Fibroblast of villous mesenchyme (primary cell): ENCODE measurements around the gene EVL. TPM values are rescaled to one million over a fixed set of nuclear protein-coding genes. Genes with fewer than 3 reads are reported as not detected.

Experiments
- DNase-seq: peaks from one replicate; pipeline ENCODE4 v3.0.0-alpha.2; 2010; ENCODE audit warnings: low read depth
- H3K4me3 ChIP-seq: 2 replicates; pipeline ENCODE4 v1.5.1; 2011; ENCODE audit warnings: low read depth, mild to moderate bottlenecking, low read length
- CTCF ChIP-seq: IDR thresholded peaks from 2 replicates; pipeline ENCODE4 v1.5.1; 2012; ENCODE audit warnings: low read depth, mild to moderate bottlenecking, low read length; ENCODE audit not compliant: insufficient read depth
- total RNA-seq: library from RNA; depleted of rRNA; stranded (reverse); fragments of >200 nt; gene quantifications from 2 replicates; pipeline ENCODE4 v1.2.3, GENCODE V29; 2012

Gene EVL
- total RNA-seq, 1 donor: 5.2 TPM

GRCh38 chr14:100115236-100115635, 50.0 kb downstream of the EVL start:
- no peak for TF ChIP-seq CTCF
- DNase-seq: no peak
- H3K4me3 ChIP-seq: no peak overlapping the region

- TF ChIP-seq CTCF: no peak
- DNase-seq: no peak
Measured at GRCh38 chr14:100115726-100116125, 50.5 kb downstream of the EVL start.

DNA sequence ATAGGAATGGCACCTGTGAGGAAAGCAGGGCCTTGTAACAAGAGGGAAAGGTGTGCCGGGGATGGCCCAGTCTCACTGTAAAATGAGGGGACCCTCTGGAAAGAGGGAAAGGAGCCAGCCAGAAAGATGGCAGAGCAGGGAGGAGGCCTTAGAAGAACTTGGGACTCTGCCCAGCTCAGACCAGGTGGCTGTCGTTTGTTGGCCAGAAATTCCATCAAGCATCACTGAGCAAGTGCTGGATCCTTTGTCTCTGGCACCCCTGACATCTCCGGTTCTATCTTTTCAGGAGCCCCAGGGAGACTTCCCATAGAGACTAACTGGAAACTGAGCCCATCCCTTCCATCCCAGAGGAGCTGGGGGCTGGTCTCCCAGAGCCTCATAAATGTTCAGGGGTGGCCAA, 50.9 kb downstream of the EVL start:
- no peak for DNase-seq
- H3K4me3 ChIP-seq: no peak overlapping the region
- TF ChIP-seq CTCF: no peak

More at GRCh38 chr14:100115726-100116125, 50.5 kb downstream of the EVL start:
- H3K4me3 ChIP-seq: no peak overlapping the region

- no peak for DNase-seq
- no peak for TF ChIP-seq CTCF
- no peak overlapping the region for H3K4me3 ChIP-seq
Measured at GRCh38 chr14:100117026-100117425, 51.8 kb downstream of the EVL start.

DNA sequence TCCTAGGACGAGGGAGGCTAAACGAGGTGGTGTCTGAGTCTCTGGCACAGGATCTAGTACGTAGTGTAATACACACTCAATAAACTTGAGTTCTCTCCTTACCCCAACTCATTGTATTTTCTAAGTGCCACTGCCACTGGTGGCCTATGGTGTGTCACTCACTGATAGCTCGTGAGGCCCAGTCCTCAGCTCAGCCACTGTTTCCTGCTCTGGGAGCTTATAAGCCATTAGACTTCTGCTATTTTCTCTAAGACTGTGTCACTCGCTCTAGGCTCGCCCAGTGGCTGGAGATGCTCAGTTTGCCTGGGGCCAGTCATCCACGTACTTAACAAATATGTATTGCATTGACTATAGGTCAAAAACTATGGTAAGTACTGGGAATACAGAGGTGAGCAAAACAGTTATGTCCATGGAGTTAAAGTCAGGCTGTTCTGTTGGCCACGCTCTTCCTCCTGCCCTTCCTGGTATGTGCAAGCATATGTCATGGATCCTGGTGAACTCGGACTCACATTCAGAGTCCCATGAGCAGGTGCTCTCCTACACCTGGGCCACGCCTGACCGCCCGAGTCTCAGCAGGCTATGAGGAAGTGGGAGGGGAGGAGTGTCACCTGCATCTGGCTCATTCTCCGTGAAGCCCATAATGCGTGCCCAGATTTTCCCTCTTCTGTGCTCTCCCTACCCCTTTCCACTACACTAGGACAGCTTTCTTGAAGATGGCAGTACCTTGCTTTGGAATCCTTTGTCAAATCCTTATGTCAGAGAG, 52.6 kb downstream of the EVL start:
- no peak for DNase-seq
- no peak overlapping the region for H3K4me3 ChIP-seq

GRCh38 chr14:100118396-100119011, 53.3 kb downstream of the EVL start:
- TF ChIP-seq CTCF: no peak
- H3K4me3 ChIP-seq: no peak overlapping the region
- DNase-seq: no peak

More for the DNA sequence above, 52.6 kb downstream of the EVL start:
- TF ChIP-seq CTCF: no peak

- no peak for TF ChIP-seq CTCF
- DNase-seq: no peak
- no peak overlapping the region for H3K4me3 ChIP-seq
Measured at GRCh38 chr14:100119251-100119650, 54.0 kb downstream of the EVL start.
